Endothelial cell of umbilical vein (primary cell): ENCODE data around the gene TNFAIP6. TPM values are rescaled to one million over a fixed set of nuclear protein-coding genes. Genes with fewer than 3 reads are reported as not detected.

Source experiments
- BruUV-seq: library from RNA; stranded (reverse); fragments of 400-500 nt; replicated peaks from 2 replicates; lab custom pipeline; 2021; lab: Mats Ljungman, UMichigan
- CTCF ChIA-PET: fragments of 300-600, 350-600 bp; sonication (Branson Sonifier 250); formaldehyde crosslinking; loops from one replicate; lab custom pipeline; 2021; ENCODE audit warnings: antibody characterized with exemption, inconsistent platforms; lab: Charles Lee
- POLR2A ChIA-PET: fragments of 300-600, 350-600 bp; sonication (Branson Sonifier 250); formaldehyde crosslinking; loops from one replicate; lab custom pipeline; 2021; ENCODE audit warnings: antibody characterized with exemption, inconsistent platforms; lab: Charles Lee
- DNase-seq: peaks from one replicate; pipeline ENCODE4 v3.0.0-alpha.2; 2011; ENCODE audit warnings: low read depth, low spot score
- FAIRE-seq: peaks from 2 replicates; lab custom pipeline; 2011; peaks lifted over from hg19 to GRCh38; lab: Jason Lieb, UNC
- H2AFZ ChIP-seq: 2 replicates; pipeline ENCODE4 v1.6.0; 2012; ENCODE audit warnings: low read depth, low read length, control low read depth, inconsistent platforms
- H3K27ac ChIP-seq: 2 replicates; pipeline ENCODE4 v1.5.1; 2011; ENCODE audit warnings: low read depth, mild to moderate bottlenecking, control low read depth, low read length, moderate library complexity; ENCODE audit not compliant: insufficient read depth
- H3K27me3 ChIP-seq, 2 experiments: 2 replicates each; pipeline versions ENCODE4 v1.6.0 to v1.6.1; 2011; ENCODE audit warnings: low read length in 2 of 2, mixed read lengths in 1 of 2; ENCODE audit not compliant: control insufficient read depth in 2 of 2, insufficient read depth in 2 of 2
- H3K36me3 ChIP-seq, 2 experiments: 2 replicates in 1 of 2; 3 replicates in 1 of 2; pipeline ENCODE4 v1.5.1; 2011; ENCODE audit warnings: low read length in 2 of 2, mild to moderate bottlenecking in 1 of 2, moderate library complexity in 1 of 2; ENCODE audit not compliant: control insufficient read depth in 2 of 2, insufficient read depth in 2 of 2; ENCODE audit errors: extremely low read depth in 1 of 2
- H3K4me1 ChIP-seq: 3 replicates; pipeline ENCODE4 v1.5.1; 2011; ENCODE audit warnings: mild to moderate bottlenecking, low read length; ENCODE audit not compliant: control insufficient read depth, insufficient read depth; ENCODE audit errors: extremely low read depth
- H3K4me2 ChIP-seq: 2 replicates; pipeline ENCODE4 v1.6.1; 2011; ENCODE audit warnings: low read length, control low read depth, mixed read lengths; ENCODE audit not compliant: insufficient read depth
- H3K4me3 ChIP-seq, 3 experiments: fragments of 200-600 bp in 1 of 3; sonication (generic), shearing (Covaris generic) in 1 of 3; replicated peaks in 1 of 3; 2 replicates each; pipeline ENCODE4 v1.5.1; 2011 to 2016; ENCODE audit warnings: control low read depth in 3 of 3, low read length in 3 of 3, mild to moderate bottlenecking in 2 of 3, inconsistent platforms in 1 of 3, low read depth in 1 of 3, moderate library complexity in 1 of 3; ENCODE audit not compliant: insufficient read depth in 1 of 3
- H3K79me2 ChIP-seq: 2 replicates; pipeline ENCODE4 v1.6.0; 2012; ENCODE audit warnings: low read length, inconsistent platforms; ENCODE audit not compliant: control insufficient read depth, insufficient read depth
- H3K9ac ChIP-seq: replicated peaks from 2 replicates; pipeline ENCODE3; 2011; ENCODE audit warnings: low read length, control low read depth; ENCODE audit not compliant: insufficient read depth; ENCODE audit errors: extremely low read depth
- H3K9me1 ChIP-seq: replicated peaks from 3 replicates; pipeline ENCODE4 v1.6.0; 2011; ENCODE audit warnings: mild to moderate bottlenecking, low read length; ENCODE audit not compliant: control insufficient read depth, insufficient read depth; ENCODE audit errors: extremely low read depth
- H3K9me3 ChIP-seq: replicated peaks from 2 replicates; pipeline ENCODE4 v1.5.1; 2012; ENCODE audit warnings: low read length, inconsistent platforms; ENCODE audit not compliant: control insufficient read depth, insufficient read depth
- H4K20me1 ChIP-seq: replicated peaks from 2 replicates; pipeline ENCODE3; 2011; ENCODE audit warnings: mild to moderate bottlenecking, low read length; ENCODE audit not compliant: control insufficient read depth, insufficient read depth; ENCODE audit errors: extremely low read depth
- EZH2 ChIP-seq: IDR thresholded peaks from 2 replicates; pipeline ENCODE4 v1.6.1; 2012; ENCODE audit warnings: borderline replicate concordance, low read depth, mild to moderate bottlenecking, moderate library complexity, low read length, inconsistent platforms; ENCODE audit not compliant: severe bottlenecking
- FOS ChIP-seq: IDR thresholded peaks from 2 replicates; pipeline ENCODE4 v1.6.1; 2011; ENCODE audit warnings: mild to moderate bottlenecking, low read length, moderate library complexity, borderline replicate concordance; ENCODE audit not compliant: insufficient read depth
- GATA2 ChIP-seq: IDR thresholded peaks from 2 replicates; pipeline ENCODE4 v1.7.0; 2011; ENCODE audit warnings: low read depth, mild to moderate bottlenecking, moderate library complexity, mixed read lengths, low read length; ENCODE audit not compliant: insufficient read length, insufficient read depth
- JUN ChIP-seq: IDR thresholded peaks from 2 replicates; pipeline ENCODE4 v1.6.1; 2011; ENCODE audit warnings: borderline replicate concordance, low read depth; ENCODE audit not compliant: insufficient read length, insufficient read depth
- MYC ChIP-seq: IDR thresholded peaks from one replicate; pipeline ENCODE4 v1.6.1; 2011; ENCODE audit warnings: mild to moderate bottlenecking, low read depth, low read length
- POLR2A ChIP-seq: IDR thresholded peaks from 2 replicates; pipeline ENCODE4 v1.6.1; 2012; ENCODE audit warnings: low read depth, mild to moderate bottlenecking, control low read depth, low read length
- POLR2AphosphoS5 ChIP-seq: IDR thresholded peaks from 2 replicates; pipeline ENCODE4 v1.6.1; 2012; ENCODE audit warnings: low read depth, mild to moderate bottlenecking, control low read depth, low read length, moderate library complexity; ENCODE audit not compliant: insufficient read depth
- dilution Hi-C: fragments of 300-500 bp; cut with MboI; formaldehyde crosslinking; loops from one replicate; pipeline ENCODE4 v1.15.0; 2019; ENCODE audit warnings: low sequenced_read_pairs; ENCODE audit not compliant: extremely low pct_ligation_motif_present
- intact Hi-C: fragments of 100-400 bp; cut with micrococcal nuclease; formaldehyde crosslinking; loops from one replicate; pipeline ENCODE4 v1.10.0; 2022
- polyA plus RNA-seq, 4 experiments: library from polyadenylated mRNA; depleted of rRNA in 3 of 4; stranded (reverse) in 3 of 4; unstranded in 1 of 4; fragments of >200 nt; gene quantifications; 2 replicates each; pipeline versions ENCODE4 v1.2.1 to v1.2.3, GENCODE V29; 2011 to 2012; ENCODE audit warnings: missing spikeins in 1 of 4
- total RNA-seq: library from RNA; stranded (reverse); gene quantifications from 2 replicates; pipeline ENCODE4 v1.2.3, GENCODE V29; 2021
- TF ChIP-seq, protein P1 (sequence below), 2 donors: IDR thresholded peaks; 1 replicate in 1 of 2; 2 replicates in 1 of 2; pipeline ENCODE4 v1.5.1; 2011; ENCODE audit warnings: low read length in 2 of 2, mild to moderate bottlenecking in 2 of 2, moderate library complexity in 2 of 2, control low read depth in 1 of 2, inconsistent platforms in 1 of 2, low read depth in 1 of 2; ENCODE audit not compliant: insufficient read depth in 1 of 2; ENCODE audit errors: extremely low read depth in 1 of 2
- TF ChIP-seq, protein P2 (sequence below): IDR thresholded peaks from 2 replicates; pipeline ENCODE4 v1.6.1; 2011; ENCODE audit not compliant: insufficient read depth, insufficient read length

TNFAIP6 gene
- total and polyA plus RNA-seq, 2 donors (not counting 3 experiments of a cell fraction or from before 2014, with no cell fraction given) = not detected

DNA sequence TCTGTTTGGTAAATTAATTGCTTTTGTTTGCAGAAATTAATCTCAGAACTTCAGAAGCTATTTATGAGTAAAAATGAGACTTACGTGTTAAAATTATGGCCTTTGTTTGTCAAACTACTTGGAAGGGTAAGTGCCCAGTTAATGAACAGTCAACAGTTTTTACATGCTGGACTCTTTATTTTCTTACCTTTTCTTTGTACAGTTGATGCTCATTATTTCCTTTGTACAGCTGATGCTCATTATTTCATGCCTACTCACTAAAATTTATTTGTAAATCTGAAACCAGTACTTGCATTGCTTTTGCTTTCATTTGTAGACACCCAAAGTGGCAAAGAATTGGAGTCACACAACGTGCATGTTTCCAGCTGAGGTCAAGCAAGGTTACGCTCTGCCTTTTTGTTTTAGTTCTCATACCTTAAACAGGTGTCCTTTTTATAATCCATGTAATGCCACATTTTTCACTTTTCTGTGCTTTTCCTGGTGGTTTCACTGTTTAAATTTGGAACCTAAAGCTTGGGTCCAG, 65.6 kb downstream of the TNFAIP6 start:
- ChIA-PET CTCF (interaction anchor here (0.7 to 1.1 kb wide), 2 partner anchors 14 to 184 kb away, joined by 3 to 5 read pairs; no protein-coding TSS in a partner anchor), POLR2A (no interaction called here)
- no peaks in the 10 kb centered on the region for H3K9me3 ChIP-seq
- H2AFZ ChIP-seq = no peak overlapping the region
- no peaks in the 10 kb centered on the region for H3K4me1 ChIP-seq
- H3K4me2 ChIP-seq = no peak overlapping the region
- no peak overlapping the region for H3K4me3 ChIP-seq
- no peak for DNase-seq
- TF ChIP-seq, protein P1, sequence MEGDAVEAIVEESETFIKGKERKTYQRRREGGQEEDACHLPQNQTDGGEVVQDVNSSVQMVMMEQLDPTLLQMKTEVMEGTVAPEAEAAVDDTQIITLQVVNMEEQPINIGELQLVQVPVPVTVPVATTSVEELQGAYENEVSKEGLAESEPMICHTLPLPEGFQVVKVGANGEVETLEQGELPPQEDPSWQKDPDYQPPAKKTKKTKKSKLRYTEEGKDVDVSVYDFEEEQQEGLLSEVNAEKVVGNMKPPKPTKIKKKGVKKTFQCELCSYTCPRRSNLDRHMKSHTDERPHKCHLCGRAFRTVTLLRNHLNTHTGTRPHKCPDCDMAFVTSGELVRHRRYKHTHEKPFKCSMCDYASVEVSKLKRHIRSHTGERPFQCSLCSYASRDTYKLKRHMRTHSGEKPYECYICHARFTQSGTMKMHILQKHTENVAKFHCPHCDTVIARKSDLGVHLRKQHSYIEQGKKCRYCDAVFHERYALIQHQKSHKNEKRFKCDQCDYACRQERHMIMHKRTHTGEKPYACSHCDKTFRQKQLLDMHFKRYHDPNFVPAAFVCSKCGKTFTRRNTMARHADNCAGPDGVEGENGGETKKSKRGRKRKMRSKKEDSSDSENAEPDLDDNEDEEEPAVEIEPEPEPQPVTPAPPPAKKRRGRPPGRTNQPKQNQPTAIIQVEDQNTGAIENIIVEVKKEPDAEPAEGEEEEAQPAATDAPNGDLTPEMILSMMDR (IDR thresholded peaks at IDR 0.05; ENCODE audit: extremely low read depth in 1 of 2, insufficient read depth in 1 of 2, low read depth in 1 of 2, low read length in 2 of 2) = no peak
- TF ChIP-seq FOS (no peak), JUN (no peak), POLR2A (no peak), EZH2 (no peak), POLR2AphosphoS5 (no peak), GATA2 (no peak), MYC (no peak)
- TF ChIP-seq, protein P2, sequence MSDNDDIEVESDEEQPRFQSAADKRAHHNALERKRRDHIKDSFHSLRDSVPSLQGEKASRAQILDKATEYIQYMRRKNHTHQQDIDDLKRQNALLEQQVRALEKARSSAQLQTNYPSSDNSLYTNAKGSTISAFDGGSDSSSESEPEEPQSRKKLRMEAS = no peak
- H3K36me3 ChIP-seq = peaks cover 9 to 19% of the 10 kb centered on the region in 2 experiments
- dilution Hi-C loops = no loop called here
- no peak overlapping the region for H3K9ac ChIP-seq
- BruUV-seq = no TSS peak
- H3K27me3 ChIP-seq = no peaks in the 10 kb centered on the region
- peaks cover 39% of the 10 kb centered on the region for H3K79me2 ChIP-seq
- FAIRE-seq = no peak
- intact Hi-C loops = no loop called here
- H3K9me1 ChIP-seq = no peaks in the 10 kb centered on the region
- H4K20me1 ChIP-seq = no peaks in the 10 kb centered on the region
- H3K27ac ChIP-seq = no peak overlapping the region
